Measurements from ENCODE around the gene ITGB1BP1.
"Not testable (repeated sequence)": the region's sequence is repeated elsewhere in the genome, so short reads cannot be mapped to it uniquely, and the experiment has no call there.

ITGB1BP1 gene

GRCh38 chr2:9400268-9401058 is 22.9 kb downstream of the ITGB1BP1 start:
- DNase-seq (ENCODE audit: low read depth in 2 of 2): no peak

GRCh38 chr2:9398881-9399780 is 24.2 kb downstream of the ITGB1BP1 start:
- no peak for DNase-seq (ENCODE audit: low read depth in 2 of 2)

GRCh38 chr2:9398251-9398650 is 25.1 kb downstream of the ITGB1BP1 start:
- DNase-seq (ENCODE audit: low read depth in 2 of 2): not testable (repeated sequence)

- no peak for DNase-seq (ENCODE audit: low read depth in 2 of 2)
Measured at GRCh38 chr2:9397201-9397600, 26.1 kb downstream of the ITGB1BP1 start.

- no peak for DNase-seq (ENCODE audit: low read depth in 2 of 2)
Measured at GRCh38 chr2:9394816-9395215, 28.5 kb downstream of the ITGB1BP1 start.

- DNase-seq (ENCODE audit: low read depth in 2 of 2): no peak
Measured at GRCh38 chr2:9392898-9393765, 30.2 kb downstream of the ITGB1BP1 start.

- no peak for DNase-seq (ENCODE audit: low read depth in 2 of 2)
Measured at GRCh38 chr2:9391961-9392720, 31.2 kb downstream of the ITGB1BP1 start.

- DNase-seq (ENCODE audit: low read depth in 2 of 2): no peak
Measured at GRCh38 chr2:9390991-9391390, 32.3 kb downstream of the ITGB1BP1 start.

GRCh38 chr2:9390151-9390850 is 33.0 kb downstream of the ITGB1BP1 start:
- DNase-seq (ENCODE audit: low read depth in 2 of 2): no peak

- no peak for DNase-seq (ENCODE audit: low read depth in 2 of 2)
Measured at GRCh38 chr2:9388950-9389911, 34.1 kb downstream of the ITGB1BP1 start.

- no peak for DNase-seq (ENCODE audit: low read depth in 2 of 2)
Measured at GRCh38 chr2:9388199-9388681, 35.1 kb downstream of the ITGB1BP1 start.

GRCh38 chr2:9385841-9386240 is 37.5 kb downstream of the ITGB1BP1 start:
- no peak for DNase-seq (ENCODE audit: low read depth in 2 of 2)

- no peak for DNase-seq (ENCODE audit: low read depth in 2 of 2)
Measured at GRCh38 chr2:9384521-9384920, 38.8 kb downstream of the ITGB1BP1 start.

- DNase-seq (ENCODE audit: low read depth in 2 of 2): no peak
Measured at GRCh38 chr2:9382604-9383235, 40.6 kb downstream of the ITGB1BP1 start.

- no peak for DNase-seq (ENCODE audit: low read depth in 2 of 2)
Measured at GRCh38 chr2:9380702-9381628, 42.4 kb downstream of the ITGB1BP1 start.

GRCh38 chr2:9379391-9379755 is 44.0 kb downstream of the ITGB1BP1 start:
- DNase-seq (ENCODE audit: low read depth in 2 of 2): no peak
